ENCODE measurements around the gene PKDCC.

- TF ChIP-seq REST (IDR thresholded peaks at IDR 0.05; ENCODE audit: low read depth) (no peak), MAX (IDR thresholded peaks at IDR 0.05) (no peak), TAF1 (IDR thresholded peaks at IDR 0.05; ENCODE audit: low read depth) (no peak), RAD21 (IDR thresholded peaks at IDR 0.05; ENCODE audit: low read depth) (no peak), EP300 (IDR thresholded peaks at IDR 0.05; ENCODE audit: borderline replicate concordance) (no peak)
Observed at GRCh38 chr2:42050703-42051542, 3.1 kb downstream of the PKDCC start.

Measured in Ishikawa (cell line).